ENCODE data around the gene FHL5.

DNA sequence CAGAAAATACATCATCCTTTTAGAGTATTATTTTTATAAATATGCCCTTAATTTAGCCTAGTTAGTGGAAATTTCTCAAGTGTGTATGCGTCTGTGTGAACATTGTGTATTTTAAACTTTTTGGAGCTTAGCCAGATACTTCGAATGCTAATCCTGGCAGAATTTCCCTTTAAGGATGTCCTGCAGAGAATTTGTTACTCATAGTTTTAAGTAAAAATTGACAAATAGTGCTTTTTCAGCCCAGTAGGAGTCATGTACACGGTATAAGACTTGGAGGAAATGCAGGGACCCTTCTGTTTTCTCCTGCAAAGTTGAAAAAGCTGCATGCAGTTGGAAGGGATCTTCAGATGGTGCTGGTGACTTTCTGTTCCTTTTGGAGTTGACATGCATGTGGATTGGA is at the start of gene FHL5:
- TF ChIP-seq POLR2A (IDR thresholded peaks at IDR 0.05) (no peak), POLR2AphosphoS5 (IDR thresholded peaks at IDR 0.05) (no peak)
- TF ChIP-seq, protein P1, sequence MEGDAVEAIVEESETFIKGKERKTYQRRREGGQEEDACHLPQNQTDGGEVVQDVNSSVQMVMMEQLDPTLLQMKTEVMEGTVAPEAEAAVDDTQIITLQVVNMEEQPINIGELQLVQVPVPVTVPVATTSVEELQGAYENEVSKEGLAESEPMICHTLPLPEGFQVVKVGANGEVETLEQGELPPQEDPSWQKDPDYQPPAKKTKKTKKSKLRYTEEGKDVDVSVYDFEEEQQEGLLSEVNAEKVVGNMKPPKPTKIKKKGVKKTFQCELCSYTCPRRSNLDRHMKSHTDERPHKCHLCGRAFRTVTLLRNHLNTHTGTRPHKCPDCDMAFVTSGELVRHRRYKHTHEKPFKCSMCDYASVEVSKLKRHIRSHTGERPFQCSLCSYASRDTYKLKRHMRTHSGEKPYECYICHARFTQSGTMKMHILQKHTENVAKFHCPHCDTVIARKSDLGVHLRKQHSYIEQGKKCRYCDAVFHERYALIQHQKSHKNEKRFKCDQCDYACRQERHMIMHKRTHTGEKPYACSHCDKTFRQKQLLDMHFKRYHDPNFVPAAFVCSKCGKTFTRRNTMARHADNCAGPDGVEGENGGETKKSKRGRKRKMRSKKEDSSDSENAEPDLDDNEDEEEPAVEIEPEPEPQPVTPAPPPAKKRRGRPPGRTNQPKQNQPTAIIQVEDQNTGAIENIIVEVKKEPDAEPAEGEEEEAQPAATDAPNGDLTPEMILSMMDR (IDR thresholded peaks at IDR 0.05) = no peak

Data from gastroesophageal sphincter (tissue), 3 donors.